Measurements from ENCODE around the gene RBCK1. TPM values are rescaled to one million over a fixed set of nuclear protein-coding genes. Genes with fewer than 3 reads are reported as not detected.

Gene RBCK1
- total and polyA plus RNA-seq, 9 of the 15 experiments (the other 6 are each of a cell fraction or from before 2014, with no cell fraction given): 5.9 to 59.3 (median 26.5) TPM

DNA sequence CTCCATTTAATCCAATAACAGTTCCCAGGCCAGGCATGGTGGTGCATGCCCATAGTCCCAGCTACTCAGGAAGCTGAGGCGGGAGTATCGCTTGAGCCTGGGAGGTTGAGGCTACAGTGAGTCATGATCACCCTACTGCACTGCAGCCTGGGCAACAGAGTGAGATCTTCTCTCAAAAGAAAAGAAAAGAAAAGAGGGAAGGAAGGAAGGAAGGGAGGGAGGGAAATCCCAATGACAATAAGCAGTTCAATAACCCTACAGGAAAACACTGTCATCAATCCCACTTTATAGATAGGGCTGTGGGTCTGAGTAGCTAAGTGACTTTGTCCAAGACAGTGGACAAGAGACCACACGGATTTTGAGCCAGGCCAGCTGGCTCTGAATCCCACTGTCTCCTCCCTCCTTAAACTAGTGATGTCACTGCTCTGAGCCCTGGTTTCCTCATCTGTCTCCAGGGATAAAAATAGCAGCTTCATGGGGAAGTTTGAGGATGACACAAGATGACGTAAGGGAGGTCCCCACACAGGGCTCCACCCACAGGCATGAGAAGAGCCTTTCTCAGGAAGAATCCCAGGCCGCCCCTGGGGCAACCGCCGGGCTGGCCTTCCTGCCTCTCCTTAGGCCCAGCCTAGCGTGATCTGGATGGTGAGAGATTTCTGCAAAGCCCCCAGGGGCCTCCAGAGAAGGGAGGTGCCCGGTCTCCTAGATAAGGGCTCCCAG is 34.8 kb upstream of the RBCK1 start (continued):
- TF ChIP-seq, protein P1, sequence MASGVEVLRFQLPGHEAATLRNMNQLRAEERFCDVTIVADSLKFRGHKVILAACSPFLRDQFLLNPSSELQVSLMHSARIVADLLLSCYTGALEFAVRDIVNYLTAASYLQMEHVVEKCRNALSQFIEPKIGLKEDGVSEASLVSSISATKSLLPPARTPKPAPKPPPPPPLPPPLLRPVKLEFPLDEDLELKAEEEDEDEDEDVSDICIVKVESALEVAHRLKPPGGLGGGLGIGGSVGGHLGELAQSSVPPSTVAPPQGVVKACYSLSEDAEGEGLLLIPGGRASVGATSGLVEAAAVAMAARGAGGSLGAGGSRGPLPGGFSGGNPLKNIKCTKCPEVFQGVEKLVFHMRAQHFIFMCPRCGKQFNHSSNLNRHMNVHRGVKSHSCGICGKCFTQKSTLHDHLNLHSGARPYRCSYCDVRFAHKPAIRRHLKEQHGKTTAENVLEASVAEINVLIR (CRISPR knock-in tag; IDR thresholded peaks at IDR 0.05): peak; percentile 82
- peak; percentile 41 for TF ChIP-seq ETV1 (tag; conservative IDR thresholded peaks at IDR 0.05; ENCODE audit: low read depth)
- TF ChIP-seq FOXK2 (conservative IDR thresholded peaks at IDR 0.05 in 1 of 2, IDR thresholded peaks at IDR 0.05 in 1 of 2; ENCODE audit: low read depth in 2 of 2): peak in 1 of 2 experiments; percentile 30; a peak in 1 of 4 replicates
- TF ChIP-seq ZSCAN32 (CRISPR knock-in tag; IDR thresholded peaks at IDR 0.05): no peak
- TF ChIP-seq SMAD4 (CRISPR knock-in tag; conservative IDR thresholded peaks at IDR 0.05): peak; percentile 63; the same call in 1 of the 2 replicates
- TF ChIP-seq, protein P2, sequence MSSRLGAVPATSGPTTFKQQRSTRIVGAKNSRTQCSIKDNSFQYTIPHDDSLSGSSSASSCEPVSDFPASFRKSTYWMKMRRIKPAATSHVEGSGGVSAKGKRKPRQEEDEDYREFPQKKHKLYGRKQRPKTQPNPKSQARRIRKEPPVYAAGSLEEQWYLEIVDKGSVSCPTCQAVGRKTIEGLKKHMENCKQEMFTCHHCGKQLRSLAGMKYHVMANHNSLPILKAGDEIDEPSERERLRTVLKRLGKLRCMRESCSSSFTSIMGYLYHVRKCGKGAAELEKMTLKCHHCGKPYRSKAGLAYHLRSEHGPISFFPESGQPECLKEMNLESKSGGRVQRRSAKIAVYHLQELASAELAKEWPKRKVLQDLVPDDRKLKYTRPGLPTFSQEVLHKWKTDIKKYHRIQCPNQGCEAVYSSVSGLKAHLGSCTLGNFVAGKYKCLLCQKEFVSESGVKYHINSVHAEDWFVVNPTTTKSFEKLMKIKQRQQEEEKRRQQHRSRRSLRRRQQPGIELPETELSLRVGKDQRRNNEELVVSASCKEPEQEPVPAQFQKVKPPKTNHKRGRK (tag; IDR thresholded peaks at IDR 0.05): no peak
- peak; percentile 52; the same call in 1 of the 2 replicates for TF ChIP-seq ZNF121 (CRISPR knock-in tag; conservative IDR thresholded peaks at IDR 0.05)
- peak; percentile 76 for TF ChIP-seq ZFX (CRISPR knock-in tag; IDR thresholded peaks at IDR 0.05)
- no peak for TF ChIP-seq ZFP36 (IDR thresholded peaks at IDR 0.05; ENCODE audit: low read depth, low read length, partially characterized antibody)
- peak; percentile 25; the same call in 1 of the 2 replicates for TF ChIP-seq ZNF644 (tag; IDR thresholded peaks at IDR 0.05; ENCODE audit: low read depth)
- TF ChIP-seq, protein P3, sequence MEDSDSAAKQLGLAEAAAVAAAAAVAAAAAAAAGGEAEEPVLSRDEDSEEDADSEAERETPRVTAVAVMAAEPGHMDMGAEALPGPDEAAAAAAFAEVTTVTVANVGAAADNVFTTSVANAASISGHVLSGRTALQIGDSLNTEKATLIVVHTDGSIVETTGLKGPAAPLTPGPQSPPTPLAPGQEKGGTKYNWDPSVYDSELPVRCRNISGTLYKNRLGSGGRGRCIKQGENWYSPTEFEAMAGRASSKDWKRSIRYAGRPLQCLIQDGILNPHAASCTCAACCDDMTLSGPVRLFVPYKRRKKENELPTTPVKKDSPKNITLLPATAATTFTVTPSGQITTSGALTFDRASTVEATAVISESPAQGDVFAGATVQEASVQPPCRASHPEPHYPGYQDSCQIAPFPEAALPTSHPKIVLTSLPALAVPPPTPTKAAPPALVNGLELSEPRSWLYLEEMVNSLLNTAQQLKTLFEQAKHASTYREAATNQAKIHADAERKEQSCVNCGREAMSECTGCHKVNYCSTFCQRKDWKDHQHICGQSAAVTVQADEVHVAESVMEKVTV (CRISPR knock-in tag; IDR thresholded peaks at IDR 0.05): no peak
- peak; percentile 54 for TF ChIP-seq KDM5B (IDR thresholded peaks at IDR 0.05; ENCODE audit: insufficient replicate concordance, low read depth, low read length)
- TF ChIP-seq NFE2 (IDR thresholded peaks at IDR 0.05; ENCODE audit: low read depth): peak; percentile 31; the same call in 1 of the 2 replicates
- TF ChIP-seq, protein P4, sequence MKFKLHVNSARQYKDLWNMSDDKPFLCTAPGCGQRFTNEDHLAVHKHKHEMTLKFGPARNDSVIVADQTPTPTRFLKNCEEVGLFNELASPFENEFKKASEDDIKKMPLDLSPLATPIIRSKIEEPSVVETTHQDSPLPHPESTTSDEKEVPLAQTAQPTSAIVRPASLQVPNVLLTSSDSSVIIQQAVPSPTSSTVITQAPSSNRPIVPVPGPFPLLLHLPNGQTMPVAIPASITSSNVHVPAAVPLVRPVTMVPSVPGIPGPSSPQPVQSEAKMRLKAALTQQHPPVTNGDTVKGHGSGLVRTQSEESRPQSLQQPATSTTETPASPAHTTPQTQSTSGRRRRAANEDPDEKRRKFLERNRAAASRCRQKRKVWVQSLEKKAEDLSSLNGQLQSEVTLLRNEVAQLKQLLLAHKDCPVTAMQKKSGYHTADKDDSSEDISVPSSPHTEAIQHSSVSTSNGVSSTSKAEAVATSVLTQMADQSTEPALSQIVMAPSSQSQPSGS (CRISPR knock-in tag; IDR thresholded peaks at IDR 0.05): peak; percentile 57; the same call in 1 of the 2 replicates
- peak; percentile 19; the same call in 1 of the 2 replicates for TF ChIP-seq SPI1 (IDR thresholded peaks at IDR 0.05; ENCODE audit: borderline replicate concordance, low read depth, low read length)
- TF ChIP-seq, protein P5, sequence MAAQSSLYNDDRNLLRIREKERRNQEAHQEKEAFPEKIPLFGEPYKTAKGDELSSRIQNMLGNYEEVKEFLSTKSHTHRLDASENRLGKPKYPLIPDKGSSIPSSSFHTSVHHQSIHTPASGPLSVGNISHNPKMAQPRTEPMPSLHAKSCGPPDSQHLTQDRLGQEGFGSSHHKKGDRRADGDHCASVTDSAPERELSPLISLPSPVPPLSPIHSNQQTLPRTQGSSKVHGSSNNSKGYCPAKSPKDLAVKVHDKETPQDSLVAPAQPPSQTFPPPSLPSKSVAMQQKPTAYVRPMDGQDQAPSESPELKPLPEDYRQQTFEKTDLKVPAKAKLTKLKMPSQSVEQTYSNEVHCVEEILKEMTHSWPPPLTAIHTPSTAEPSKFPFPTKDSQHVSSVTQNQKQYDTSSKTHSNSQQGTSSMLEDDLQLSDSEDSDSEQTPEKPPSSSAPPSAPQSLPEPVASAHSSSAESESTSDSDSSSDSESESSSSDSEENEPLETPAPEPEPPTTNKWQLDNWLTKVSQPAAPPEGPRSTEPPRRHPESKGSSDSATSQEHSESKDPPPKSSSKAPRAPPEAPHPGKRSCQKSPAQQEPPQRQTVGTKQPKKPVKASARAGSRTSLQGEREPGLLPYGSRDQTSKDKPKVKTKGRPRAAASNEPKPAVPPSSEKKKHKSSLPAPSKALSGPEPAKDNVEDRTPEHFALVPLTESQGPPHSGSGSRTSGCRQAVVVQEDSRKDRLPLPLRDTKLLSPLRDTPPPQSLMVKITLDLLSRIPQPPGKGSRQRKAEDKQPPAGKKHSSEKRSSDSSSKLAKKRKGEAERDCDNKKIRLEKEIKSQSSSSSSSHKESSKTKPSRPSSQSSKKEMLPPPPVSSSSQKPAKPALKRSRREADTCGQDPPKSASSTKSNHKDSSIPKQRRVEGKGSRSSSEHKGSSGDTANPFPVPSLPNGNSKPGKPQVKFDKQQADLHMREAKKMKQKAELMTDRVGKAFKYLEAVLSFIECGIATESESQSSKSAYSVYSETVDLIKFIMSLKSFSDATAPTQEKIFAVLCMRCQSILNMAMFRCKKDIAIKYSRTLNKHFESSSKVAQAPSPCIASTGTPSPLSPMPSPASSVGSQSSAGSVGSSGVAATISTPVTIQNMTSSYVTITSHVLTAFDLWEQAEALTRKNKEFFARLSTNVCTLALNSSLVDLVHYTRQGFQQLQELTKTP (IDR thresholded peaks at IDR 0.05; ENCODE audit: low read depth in 1 of 2, partially characterized antibody in 2 of 2): peak in 1 of 2 experiments; percentile 51
